Measurements from ENCODE around the gene MICAL2.

DNA sequence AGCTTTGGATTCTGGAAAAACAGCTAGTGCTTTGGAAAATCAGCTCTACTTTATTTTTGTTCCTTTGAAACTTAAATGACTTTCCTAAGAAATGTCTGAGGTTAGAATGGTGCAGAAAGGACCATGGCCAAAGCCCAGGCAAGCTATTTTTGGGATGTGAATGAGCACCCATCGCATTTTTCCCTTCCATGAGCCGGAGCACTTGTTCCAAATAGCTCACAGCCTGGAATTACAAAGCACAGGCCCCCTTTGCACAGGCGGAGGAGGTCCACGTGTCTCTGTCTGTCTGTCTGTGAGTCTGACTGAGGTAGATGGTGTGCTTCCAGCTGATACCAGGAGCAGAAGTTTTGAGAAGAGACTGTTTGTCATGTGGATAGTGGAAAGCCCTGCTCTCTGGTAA is 50.7 kb downstream of the MICAL2 start:
- TF ChIP-seq, protein P1, sequence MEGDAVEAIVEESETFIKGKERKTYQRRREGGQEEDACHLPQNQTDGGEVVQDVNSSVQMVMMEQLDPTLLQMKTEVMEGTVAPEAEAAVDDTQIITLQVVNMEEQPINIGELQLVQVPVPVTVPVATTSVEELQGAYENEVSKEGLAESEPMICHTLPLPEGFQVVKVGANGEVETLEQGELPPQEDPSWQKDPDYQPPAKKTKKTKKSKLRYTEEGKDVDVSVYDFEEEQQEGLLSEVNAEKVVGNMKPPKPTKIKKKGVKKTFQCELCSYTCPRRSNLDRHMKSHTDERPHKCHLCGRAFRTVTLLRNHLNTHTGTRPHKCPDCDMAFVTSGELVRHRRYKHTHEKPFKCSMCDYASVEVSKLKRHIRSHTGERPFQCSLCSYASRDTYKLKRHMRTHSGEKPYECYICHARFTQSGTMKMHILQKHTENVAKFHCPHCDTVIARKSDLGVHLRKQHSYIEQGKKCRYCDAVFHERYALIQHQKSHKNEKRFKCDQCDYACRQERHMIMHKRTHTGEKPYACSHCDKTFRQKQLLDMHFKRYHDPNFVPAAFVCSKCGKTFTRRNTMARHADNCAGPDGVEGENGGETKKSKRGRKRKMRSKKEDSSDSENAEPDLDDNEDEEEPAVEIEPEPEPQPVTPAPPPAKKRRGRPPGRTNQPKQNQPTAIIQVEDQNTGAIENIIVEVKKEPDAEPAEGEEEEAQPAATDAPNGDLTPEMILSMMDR (IDR thresholded peaks at IDR 0.05): no peak
- TF ChIP-seq POLR2AphosphoS5 (IDR thresholded peaks at IDR 0.05) (peak; percentile 22), EP300 (IDR thresholded peaks at IDR 0.05) (no peak), POLR2A (IDR thresholded peaks at IDR 0.05) (no peak)
